GM12892 (cell line): ENCODE data around the gene GEMIN7.

Experiments
- POLR2A ChIP-seq: IDR thresholded peaks from 2 replicates; pipeline ENCODE4 v1.6.1; 2011; ENCODE audit warnings: low read depth, low read length, control low read depth
- POLR2AphosphoS5 ChIP-seq: IDR thresholded peaks from 2 replicates; pipeline ENCODE4 v1.6.1; 2011; ENCODE audit warnings: low read depth, low read length, control low read depth

DNA sequence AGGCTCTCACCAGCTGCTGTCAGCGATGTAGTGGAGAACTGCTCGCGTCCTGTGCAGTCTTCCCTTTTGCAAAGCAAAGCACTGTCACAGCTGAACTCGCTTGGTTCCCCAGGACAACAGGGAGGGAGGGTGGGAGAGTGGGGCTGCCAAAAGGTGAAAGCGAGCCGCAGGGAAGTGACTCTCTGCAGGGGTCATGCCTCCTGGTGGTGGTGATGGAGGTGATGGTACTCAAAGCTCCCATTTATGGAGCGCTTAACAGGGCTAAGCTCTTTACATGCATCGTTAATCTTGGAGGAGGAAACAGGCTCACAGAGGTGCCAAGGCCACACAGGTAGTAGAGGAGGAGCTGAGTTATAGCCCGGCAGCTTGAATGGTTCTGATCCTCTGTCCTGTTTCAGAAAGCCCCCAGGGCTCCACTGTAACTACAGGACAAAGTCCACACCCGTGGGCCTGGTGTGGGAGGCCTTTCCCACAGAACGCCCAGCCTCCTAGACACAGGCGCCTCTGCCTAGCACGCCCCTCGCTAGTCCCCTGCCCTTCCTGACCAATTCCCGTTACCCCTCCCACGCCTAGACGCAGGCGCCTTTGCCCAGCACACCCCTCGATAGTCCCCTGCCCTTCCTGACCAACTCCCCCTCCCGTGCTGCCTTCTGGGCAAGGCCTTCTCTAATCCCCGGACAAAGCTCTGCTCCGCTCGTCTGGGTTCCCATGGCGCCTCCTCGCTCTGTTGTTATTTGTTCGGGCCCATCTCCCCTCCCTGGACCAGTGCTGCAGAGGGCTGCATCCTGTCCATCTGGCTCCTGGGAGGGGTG lies 24.7 kb downstream of the GEMIN7 start:
- no peak for TF ChIP-seq POLR2A
- no peak for TF ChIP-seq POLR2AphosphoS5
